Measurements from ENCODE around the gene GDF7.

GRCh38 chr2:20671736-20672080 is 4.8 kb downstream of the GDF7 start:
- TF ChIP-seq JUN (IDR thresholded peaks at IDR 0.05; ENCODE audit: borderline replicate concordance, insufficient read depth, insufficient read length, low read depth) (no peak), CTCF (IDR thresholded peaks at IDR 0.05; ENCODE audit: extremely low read depth in 1 of 2, insufficient read depth in 1 of 2, low read depth in 1 of 2, low read length in 2 of 2) (no peak), FOS (IDR thresholded peaks at IDR 0.05; ENCODE audit: borderline replicate concordance, insufficient read depth, low read length) (no peak), POLR2A (IDR thresholded peaks at IDR 0.05; ENCODE audit: low read depth, low read length) (no peak), POLR2AphosphoS5 (IDR thresholded peaks at IDR 0.05; ENCODE audit: insufficient read depth, low read depth, low read length) (no peak), EZH2 (IDR thresholded peaks at IDR 0.05; ENCODE audit: borderline replicate concordance, low read depth, low read length, severe bottlenecking) (no peak), MYC (IDR thresholded peaks at IDR 0.05; ENCODE audit: low read depth, low read length) (no peak), GATA2 (IDR thresholded peaks at IDR 0.05; ENCODE audit: insufficient read depth, insufficient read length, low read depth, low read length) (no peak)
- TF ChIP-seq, protein P1, sequence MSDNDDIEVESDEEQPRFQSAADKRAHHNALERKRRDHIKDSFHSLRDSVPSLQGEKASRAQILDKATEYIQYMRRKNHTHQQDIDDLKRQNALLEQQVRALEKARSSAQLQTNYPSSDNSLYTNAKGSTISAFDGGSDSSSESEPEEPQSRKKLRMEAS (IDR thresholded peaks at IDR 0.05; ENCODE audit: insufficient read depth, insufficient read length): no peak
